Measurements from ENCODE around the gene TKT. TPM values are rescaled to one million over a fixed set of nuclear protein-coding genes. Genes with fewer than 3 reads are reported as not detected.

Gene TKT
- total and polyA plus RNA-seq, 9 donors = 62.6 to 279 (median 208) TPM

DNA sequence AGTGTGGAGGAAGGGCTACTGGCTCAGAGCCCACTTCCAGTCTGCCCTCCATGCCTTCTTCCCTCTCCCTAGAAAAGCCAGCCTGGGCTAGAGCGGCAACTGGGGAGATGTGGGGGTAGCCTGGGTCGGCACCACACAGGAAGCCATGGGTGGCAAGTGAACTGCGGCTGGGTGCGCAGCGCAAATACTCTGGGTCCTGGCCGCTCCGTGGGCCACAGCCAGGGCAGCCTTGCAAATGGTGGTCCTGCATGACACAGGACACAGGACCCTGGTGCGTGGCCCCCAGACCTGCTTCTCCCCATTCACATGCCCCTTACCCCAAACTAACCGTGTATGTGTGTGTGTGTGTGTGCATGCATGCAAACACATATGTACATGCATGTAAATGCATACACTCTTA, 69.1 kb downstream of the TKT start:
- Histone ChIP-seq H3K4me1 (ENCODE audit: insufficient read depth) (no peaks in the 10 kb centered on the region), H3K27me3 (no peaks in the 10 kb centered on the region), H3K27ac (no peak overlapping the region), H3K9me3 (no peaks in the 10 kb centered on the region), H3K36me3 (no peaks in the 10 kb centered on the region), H3K4me3 (no peak overlapping the region)
- no peak for DNase-seq
- no peak for TF ChIP-seq POLR2A (IDR thresholded peaks at IDR 0.05)
- no peak for TF ChIP-seq EP300 (IDR thresholded peaks at IDR 0.05)
- TF ChIP-seq CTCF (IDR thresholded peaks at IDR 0.05) = no peak
- WGBS, 3 donors = 92 to 98% (median 93%) methylated on average over 5 to 9 of the region's 9 CpGs
- intact Hi-C loops (cut with DNase I) = no loop called here

DNA sequence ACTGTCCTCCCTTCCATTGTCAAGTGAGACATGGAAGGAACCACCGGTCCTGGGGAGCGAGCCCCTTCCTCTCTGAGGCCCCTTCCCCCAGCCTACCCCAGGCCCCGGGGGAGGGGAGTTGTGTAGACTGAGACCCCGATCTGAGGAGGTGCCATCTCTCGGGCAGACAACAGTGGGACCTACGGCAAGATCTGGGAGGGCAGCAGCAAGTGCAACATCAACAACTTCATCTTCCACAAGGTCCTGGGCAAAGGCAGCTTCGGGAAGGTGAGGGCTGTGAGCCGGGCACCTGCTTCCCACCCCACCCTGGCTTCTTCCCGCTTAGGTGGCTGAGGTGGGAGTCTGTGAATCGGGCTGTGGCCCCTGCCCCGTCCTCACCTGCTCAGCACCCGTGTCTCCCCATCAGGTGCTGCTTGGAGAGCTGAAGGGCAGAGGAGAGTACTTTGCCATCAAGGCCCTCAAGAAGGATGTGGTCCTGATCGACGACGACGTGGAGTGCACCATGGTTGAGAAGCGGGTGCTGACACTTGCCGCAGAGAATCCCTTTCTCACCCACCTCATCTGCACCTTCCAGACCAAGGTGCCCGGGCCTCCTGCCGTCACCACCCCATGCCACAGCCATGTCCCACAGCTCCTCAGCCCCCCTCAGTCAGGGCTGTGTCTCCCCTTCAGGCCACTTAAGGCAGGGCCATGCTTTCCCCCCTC, 69.9 kb downstream of the TKT start:
- no peaks in the 10 kb centered on the region for H3K36me3 ChIP-seq
- TF ChIP-seq EP300 (IDR thresholded peaks at IDR 0.05) (no peak), POLR2A (IDR thresholded peaks at IDR 0.05) (no peak), CTCF (IDR thresholded peaks at IDR 0.05) (no peak)
- WGBS, 3 donors = 90 to 93% (median 91%) methylated on average over 20 of the region's 20 CpGs
- intact Hi-C loops (cut with DNase I) = no loop called here
- DNase-seq = no peak
- H3K27me3 ChIP-seq = no peaks in the 10 kb centered on the region
- H3K4me1 ChIP-seq (ENCODE audit: insufficient read depth) = no peaks in the 10 kb centered on the region
- no peak overlapping the region for H3K27ac ChIP-seq
- no peaks in the 10 kb centered on the region for H3K9me3 ChIP-seq
- no peak overlapping the region for H3K4me3 ChIP-seq

DNA sequence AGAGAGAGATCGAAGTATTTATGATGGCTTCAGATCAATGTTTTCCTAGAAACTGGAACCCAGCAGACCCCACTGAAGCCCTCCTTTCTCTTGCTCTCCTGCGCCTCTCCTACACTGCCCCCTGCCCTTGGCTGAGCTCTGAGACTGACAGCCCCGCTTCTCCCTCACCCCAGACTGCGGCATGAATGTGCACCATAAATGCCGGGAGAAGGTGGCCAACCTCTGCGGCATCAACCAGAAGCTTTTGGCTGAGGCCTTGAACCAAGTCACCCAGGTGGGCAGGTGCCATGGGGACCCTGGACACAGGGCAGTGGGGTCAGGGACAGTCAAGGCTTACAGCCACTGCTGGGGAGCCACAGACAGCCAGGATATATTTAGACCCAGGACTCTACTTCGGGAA, 71.1 kb downstream of the TKT start:
- TF ChIP-seq POLR2A (IDR thresholded peaks at IDR 0.05) = no peak
- no peak for TF ChIP-seq EP300 (IDR thresholded peaks at IDR 0.05)
- no peak for TF ChIP-seq CTCF (IDR thresholded peaks at IDR 0.05)
- 87 to 92% (median 89%) methylated on average over 7 of the region's 7 CpGs for WGBS, 3 donors

GRCh38 chr3:53183514-53183913, 72.3 kb downstream of the TKT start:
- Histone ChIP-seq H3K36me3 (no peaks in the 10 kb centered on the region), H3K27ac (no peak overlapping the region), H3K27me3 (no peaks in the 10 kb centered on the region), H3K4me1 (ENCODE audit: insufficient read depth) (no peaks in the 10 kb centered on the region), H3K9me3 (no peaks in the 10 kb centered on the region), H3K4me3 (no peak overlapping the region)
- no peak for DNase-seq
- 95 to 98% (median 96%) methylated on average over 9 of the region's 9 CpGs for WGBS, 3 donors
- intact Hi-C loops (cut with DNase I) = no loop called here
- TF ChIP-seq EP300 (IDR thresholded peaks at IDR 0.05) = no peak
- TF ChIP-seq POLR2A (IDR thresholded peaks at IDR 0.05) = no peak
- TF ChIP-seq CTCF (IDR thresholded peaks at IDR 0.05) = no peak

More for the DNA sequence above, 71.1 kb downstream of the TKT start:
- Histone ChIP-seq H3K9me3 (no peaks in the 10 kb centered on the region), H3K27ac (no peak overlapping the region), H3K4me1 (ENCODE audit: insufficient read depth) (no peaks in the 10 kb centered on the region), H3K4me3 (no peak overlapping the region), H3K27me3 (no peaks in the 10 kb centered on the region), H3K36me3 (no peaks in the 10 kb centered on the region)
- DNase-seq = no peak
- intact Hi-C loops (cut with DNase I) = no loop called here

All from ovary (tissue), 9 donors.